Fibroblast of skin of abdomen (primary cell): ENCODE measurements around the gene DTNA.
"Not testable (repeated sequence)": the region's sequence is repeated elsewhere in the genome, so short reads cannot be mapped to it uniquely, and the experiment has no call there.

ENCODE experiments used
- DNase-seq: peaks from one replicate; pipeline ENCODE4 v3.0.0-alpha.2; 2013

The DTNA gene

GRCh38 chr18:34909637-34910364 is 199.7 kb downstream of the DTNA start:
- DNase-seq, result no peak

- DNase-seq, result no peak
Observed at GRCh38 chr18:34911081-34911480, 201.0 kb downstream of the DTNA start.

GRCh38 chr18:34911661-34912384 is 201.7 kb downstream of the DTNA start:
- peak; percentile 96 for DNase-seq

GRCh38 chr18:34913837-34914661 is 204.0 kb downstream of the DTNA start:
- DNase-seq, result peak; percentile 75

GRCh38 chr18:34915046-34915445 is 204.9 kb downstream of the DTNA start:
- DNase-seq, result no peak

GRCh38 chr18:34916539-34916938 is 206.4 kb downstream of the DTNA start:
- not testable (repeated sequence) for DNase-seq

- DNase-seq, result no peak
Observed at GRCh38 chr18:34918856-34919255, 208.8 kb downstream of the DTNA start.

- no peak for DNase-seq
Observed at GRCh38 chr18:34921226-34921625, 211.1 kb downstream of the DTNA start.

- no peak for DNase-seq
Observed at GRCh38 chr18:34921811-34922385, 211.8 kb downstream of the DTNA start.

GRCh38 chr18:34922594-34922993 is 212.5 kb downstream of the DTNA start:
- DNase-seq, result not testable (repeated sequence)

GRCh38 chr18:34923911-34924310 is 213.8 kb downstream of the DTNA start:
- no peak for DNase-seq

- DNase-seq, result no peak
Observed at GRCh38 chr18:34926683-34927082, 216.6 kb downstream of the DTNA start.

- DNase-seq, result no peak
Observed at GRCh38 chr18:34928088-34928753, 218.1 kb downstream of the DTNA start.

- no peak for DNase-seq
Observed at GRCh38 chr18:34928754-34929335, 218.7 kb downstream of the DTNA start.

GRCh38 chr18:34929336-34929780 is 219.3 kb downstream of the DTNA start:
- peak; percentile 65 for DNase-seq

GRCh38 chr18:34932363-34932762 is 222.3 kb downstream of the DTNA start:
- DNase-seq, result no peak

GRCh38 chr18:34932792-34933466 is 222.8 kb downstream of the DTNA start:
- DNase-seq, result no peak

GRCh38 chr18:34933909-34934661 is 224.0 kb downstream of the DTNA start:
- no peak for DNase-seq

GRCh38 chr18:34936772-34937171 is 226.7 kb downstream of the DTNA start:
- no peak for DNase-seq

- DNase-seq, result no peak
Observed at GRCh38 chr18:34938090-34938489, 228.0 kb downstream of the DTNA start.
